Activated naive CD4-positive, alpha-beta T cell treated with anti-CD3 and anti-CD28 coated beads, Interleukin-2, amount 10 ng/mL, durations not matched to agents 7 days and 5 days (primary cell): ENCODE results near the gene LRFN2.

Experiments used
- CTCF ChIA-PET: fragments of 350-600 bp; sonication (Branson Sonifier 250); formaldehyde crosslinking; loops from one replicate; lab custom pipeline; 2021; ENCODE audit warnings: antibody characterized with exemption; lab: Charles Lee
- DNase-seq: peaks from one replicate; pipeline ENCODE4 v3.0.0-alpha.2; 2020
- H3K27ac Mint-ChIP-seq: one replicate; pipeline ENCODE4 v1.8.0; 2021; ENCODE audit warnings: mild to moderate bottlenecking, moderate library complexity, mixed read lengths
- H3K27me3 Mint-ChIP-seq: one replicate; pipeline ENCODE4 v1.8.0; 2021; ENCODE audit warnings: mild to moderate bottlenecking, mixed read lengths
- H3K36me3 Mint-ChIP-seq: one replicate; pipeline ENCODE4 v1.8.0; 2021; ENCODE audit warnings: mixed read lengths
- H3K4me1 Mint-ChIP-seq: one replicate; pipeline ENCODE4 v1.8.0; 2021; ENCODE audit warnings: mixed read lengths
- H3K4me3 Mint-ChIP-seq: one replicate; pipeline ENCODE4 v1.8.0; 2021; ENCODE audit warnings: mild to moderate bottlenecking, moderate library complexity, mixed read lengths
- H3K9me3 Mint-ChIP-seq: one replicate; pipeline ENCODE4 v1.8.0; 2021; ENCODE audit warnings: mixed read lengths

LRFN2 gene

GRCh38 chr6:40426346-40427066, 160.7 kb downstream of the LRFN2 start:
- Mint-ChIP-seq H3K36me3 (no peaks in the 10 kb centered on the region), H3K4me3 (no peak overlapping the region), H3K4me1 (no peaks in the 10 kb centered on the region), H3K27me3 (peaks cover 30% of the 10 kb centered on the region), H3K9me3 (no peaks in the 10 kb centered on the region), H3K27ac (no peak overlapping the region)
- CTCF ChIA-PET, result no interaction called here
- no peak for DNase-seq

- Mint-ChIP-seq H3K9me3 (no peaks in the 10 kb centered on the region), H3K4me1 (no peaks in the 10 kb centered on the region), H3K36me3 (no peaks in the 10 kb centered on the region), H3K4me3 (no peak overlapping the region), H3K27ac (no peak overlapping the region), H3K27me3 (peaks cover 31% of the 10 kb centered on the region)
- DNase-seq, result no peak
- CTCF ChIA-PET, result no interaction called here
Measured at GRCh38 chr6:40425192-40425919, 161.8 kb downstream of the LRFN2 start.

GRCh38 chr6:40422046-40422445, 165.1 kb downstream of the LRFN2 start:
- Mint-ChIP-seq H3K4me1 (no peaks in the 10 kb centered on the region), H3K9me3 (no peaks in the 10 kb centered on the region), H3K27ac (no peak overlapping the region), H3K4me3 (no peak overlapping the region), H3K36me3 (no peaks in the 10 kb centered on the region), H3K27me3 (peaks cover 44% of the 10 kb centered on the region)
- DNase-seq, result no peak
- CTCF ChIA-PET, result no interaction called here

- H3K4me3 Mint-ChIP-seq, result no peak overlapping the region
- no peaks in the 10 kb centered on the region for H3K36me3 Mint-ChIP-seq
- CTCF ChIA-PET, result no interaction called here
- H3K27ac Mint-ChIP-seq, result no peak overlapping the region
- H3K4me1 Mint-ChIP-seq, result no peaks in the 10 kb centered on the region
- H3K27me3 Mint-ChIP-seq, result peaks cover 44% of the 10 kb centered on the region
- H3K9me3 Mint-ChIP-seq, result no peaks in the 10 kb centered on the region
- no peak for DNase-seq
Measured at GRCh38 chr6:40419946-40420728, 167.0 kb downstream of the LRFN2 start.

- Mint-ChIP-seq H3K9me3 (no peaks in the 10 kb centered on the region), H3K36me3 (no peaks in the 10 kb centered on the region), H3K4me1 (no peaks in the 10 kb centered on the region), H3K27me3 (peaks cover 38% of the 10 kb centered on the region), H3K27ac (no peak overlapping the region), H3K4me3 (no peak overlapping the region)
- DNase-seq, result no peak
- CTCF ChIA-PET, result no interaction called here
Measured at GRCh38 chr6:40419377-40419776, 167.8 kb downstream of the LRFN2 start.

GRCh38 chr6:40417031-40417430, 170.1 kb downstream of the LRFN2 start:
- CTCF ChIA-PET, result no interaction called here
- H3K4me1 Mint-ChIP-seq, result no peaks in the 10 kb centered on the region
- no peak overlapping the region for H3K27ac Mint-ChIP-seq
- peaks cover 36% of the 10 kb centered on the region for H3K27me3 Mint-ChIP-seq
- H3K9me3 Mint-ChIP-seq, result no peaks in the 10 kb centered on the region
- H3K36me3 Mint-ChIP-seq, result no peaks in the 10 kb centered on the region
- no peak overlapping the region for H3K4me3 Mint-ChIP-seq
- DNase-seq, result no peak

- Mint-ChIP-seq H3K4me1 (no peaks in the 10 kb centered on the region), H3K36me3 (no peaks in the 10 kb centered on the region), H3K27ac (no peak overlapping the region), H3K27me3 (peaks cover 38% of the 10 kb centered on the region), H3K4me3 (no peak overlapping the region), H3K9me3 (no peaks in the 10 kb centered on the region)
- CTCF ChIA-PET, result no interaction called here
- DNase-seq, result no peak
Measured at GRCh38 chr6:40414617-40415016, 172.5 kb downstream of the LRFN2 start.

GRCh38 chr6:40413239-40413638, 173.9 kb downstream of the LRFN2 start:
- CTCF ChIA-PET, result no interaction called here
- Mint-ChIP-seq H3K4me3 (no peak overlapping the region), H3K4me1 (no peaks in the 10 kb centered on the region), H3K27ac (no peak overlapping the region), H3K27me3 (peaks cover 35% of the 10 kb centered on the region), H3K36me3 (no peaks in the 10 kb centered on the region), H3K9me3 (no peaks in the 10 kb centered on the region)
- no peak for DNase-seq

- H3K4me3 Mint-ChIP-seq, result no peak overlapping the region
- no peaks in the 10 kb centered on the region for H3K9me3 Mint-ChIP-seq
- CTCF ChIA-PET, result no interaction called here
- no peaks in the 10 kb centered on the region for H3K4me1 Mint-ChIP-seq
- DNase-seq, result no peak
- no peak overlapping the region for H3K27ac Mint-ChIP-seq
- peaks cover 23% of the 10 kb centered on the region for H3K27me3 Mint-ChIP-seq
- no peaks in the 10 kb centered on the region for H3K36me3 Mint-ChIP-seq
Measured at GRCh38 chr6:40411881-40412280, 175.3 kb downstream of the LRFN2 start.

GRCh38 chr6:40410821-40411220, 176.3 kb downstream of the LRFN2 start:
- no peaks in the 10 kb centered on the region for H3K36me3 Mint-ChIP-seq
- H3K4me3 Mint-ChIP-seq, result no peak overlapping the region
- CTCF ChIA-PET, result no interaction called here
- H3K9me3 Mint-ChIP-seq, result no peaks in the 10 kb centered on the region
- no peak overlapping the region for H3K27ac Mint-ChIP-seq
- H3K27me3 Mint-ChIP-seq, result peaks cover 19% of the 10 kb centered on the region
- no peak for DNase-seq
- no peaks in the 10 kb centered on the region for H3K4me1 Mint-ChIP-seq

- H3K4me1 Mint-ChIP-seq, result no peaks in the 10 kb centered on the region
- CTCF ChIA-PET, result no interaction called here
- H3K27me3 Mint-ChIP-seq, result peaks cover 19% of the 10 kb centered on the region
- H3K27ac Mint-ChIP-seq, result no peak overlapping the region
- no peak overlapping the region for H3K4me3 Mint-ChIP-seq
- H3K36me3 Mint-ChIP-seq, result no peaks in the 10 kb centered on the region
- DNase-seq, result no peak
- no peaks in the 10 kb centered on the region for H3K9me3 Mint-ChIP-seq
Measured at GRCh38 chr6:40409716-40410397, 177.3 kb downstream of the LRFN2 start.

GRCh38 chr6:40408786-40409542, 178.2 kb downstream of the LRFN2 start:
- no peak overlapping the region for H3K4me3 Mint-ChIP-seq
- H3K36me3 Mint-ChIP-seq, result no peaks in the 10 kb centered on the region
- H3K27me3 Mint-ChIP-seq, result peaks cover 19% of the 10 kb centered on the region
- H3K4me1 Mint-ChIP-seq, result no peaks in the 10 kb centered on the region
- no peak overlapping the region for H3K27ac Mint-ChIP-seq
- DNase-seq, result no peak
- H3K9me3 Mint-ChIP-seq, result no peaks in the 10 kb centered on the region
- CTCF ChIA-PET, result no interaction called here

- H3K4me1 Mint-ChIP-seq, result no peaks in the 10 kb centered on the region
- DNase-seq, result no peak
- H3K9me3 Mint-ChIP-seq, result no peaks in the 10 kb centered on the region
- H3K27me3 Mint-ChIP-seq, result peaks cover 14% of the 10 kb centered on the region
- CTCF ChIA-PET, result no interaction called here
- no peaks in the 10 kb centered on the region for H3K36me3 Mint-ChIP-seq
- H3K4me3 Mint-ChIP-seq, result no peak overlapping the region
- no peak overlapping the region for H3K27ac Mint-ChIP-seq
Measured at GRCh38 chr6:40407239-40407638, 179.9 kb downstream of the LRFN2 start.

GRCh38 chr6:40406175-40406574, 181.0 kb downstream of the LRFN2 start:
- Mint-ChIP-seq H3K4me3 (no peak overlapping the region), H3K27me3 (peaks cover 9% of the 10 kb centered on the region), H3K27ac (no peak overlapping the region), H3K9me3 (peaks cover 7% of the 10 kb centered on the region), H3K4me1 (peaks cover under 1% of the 10 kb centered on the region), H3K36me3 (no peaks in the 10 kb centered on the region)
- CTCF ChIA-PET, result no interaction called here
- no peak for DNase-seq
